Adrenal gland (tissue), 12 donors: ENCODE results near the gene CPA5. TPM values are rescaled to one million over a fixed set of nuclear protein-coding genes. Genes with fewer than 3 reads are reported as not detected.

Source experiments
- DNase-seq, 7 donors: peaks; one replicate each; pipeline ENCODE4 v3.0.0-alpha.2; 2019 to 2020
- H3K27ac ChIP-seq, 5 donors: fragments of 200-600 bp; sonication (generic) in 4 of 5; 1 replicate in 3 of 5; 2 replicates in 2 of 5; pipeline versions ENCODE4 v1.5.1 to v1.8.0; 2016 to 2020; ENCODE audit warnings: mild to moderate bottlenecking in 1 of 5
- H3K27me3 ChIP-seq: fragments of 200-600 bp; 2 replicates; pipeline ENCODE4 v1.8.0; 2021
- H3K36me3 ChIP-seq, 2 donors: fragments of 200-600 bp; replicated peaks in 1 of 2; 1 replicate in 1 of 2; 2 replicates in 1 of 2; pipeline versions ENCODE4 v1.5.1 to v1.8.0; 2018 to 2022
- H3K4me1 ChIP-seq, 2 donors: fragments of 200-600 bp; replicated peaks in 1 of 2; 1 replicate in 1 of 2; 2 replicates in 1 of 2; pipeline versions ENCODE4 v1.5.1 to v1.8.0; 2018 to 2021
- H3K4me3 ChIP-seq, 4 donors: fragments of 200-600 bp; sonication (generic) in 3 of 4; one replicate each; pipeline ENCODE4 v1.5.1; 2016 to 2018
- H3K9me3 ChIP-seq, 3 donors: fragments of 200-600 bp; sonication (generic) in 1 of 3; replicated peaks in 1 of 3; 1 replicate in 2 of 3; 2 replicates in 1 of 3; pipeline versions ENCODE4 v1.5.1 to v1.8.0; 2016 to 2021
- CTCF ChIP-seq, 6 experiments: fragments of 450-650 bp in 4 of 6; fragments of 200-600 bp in 2 of 6; sonication (generic) in 1 of 6; IDR thresholded peaks; 1 replicate in 5 of 6; 2 replicates in 1 of 6; pipeline versions ENCODE4 v1.5.1 to v1.8.0; 2016 to 2021; ENCODE audit warnings: antibody characterized with exemption in 6 of 6, mild to moderate bottlenecking in 2 of 6, moderate library complexity in 1 of 6
- POLR2A ChIP-seq, 2 donors: fragments of 450-650 bp; IDR thresholded peaks; one replicate each; pipeline ENCODE4 v1.6.1; 2017; ENCODE audit warnings: antibody characterized with exemption in 2 of 2, mild to moderate bottlenecking in 2 of 2, moderate library complexity in 1 of 2
- WGBS, 4 donors: extraction: QIAGEN DNeasy Blood & Tissue Kit in 2 of 4; methylation state at CpG; one replicate each; pipeline versions ENCODE4 v1.1.5 to v1.1.7; 2013 to 2017; 5-methylcytosine and 5-hydroxymethylcytosine counted together
- intact Hi-C, 2 donors: fragments of 100-400 bp; cut with DNase I; formaldehyde crosslinking; loops; one replicate each; pipeline versions ENCODE4 v1.14.1 to v1.15.0; 2022 to 2023
- polyA plus RNA-seq, 3 donors: library from polyadenylated mRNA; stranded (reverse); fragments of 200-250 nt in 2 of 3; fragments of 350-450 nt in 1 of 3; fragmentation: Illumina TruSeq in 1 of 3; extraction: RNeasy Lipid Tissue Mini Kit (QIAGEN cat#74804) in 1 of 3; gene quantifications; one replicate each; pipeline ENCODE4 v1.2.3, GENCODE V29; 2013 to 2014
- total RNA-seq, 9 donors: library from RNA; depleted of rRNA in 4 of 9; stranded (reverse); fragments of >200 nt in 4 of 9; fragments of 120-200 nt in 1 of 9; fragmentation: NEBNext Ultra II Directional in 1 of 9; extraction: Animal tissue kit (Norgen Biotek cat#: 25700) in 1 of 9; gene quantifications; one replicate each; pipeline versions ENCODE4 v1.1.0 to v1.2.4, GENCODE V29; 2013 to 2023
- donor health status: healthy with polysubstance abuse.
- donor health status: Bipolar disorder and iron deficiency.
- donor health status: DM: yes; HTN: yes; CAD: no.
- donor health status: DM: no; HTN: no; CAD: no.
- donor health status: DM: no; HTN: no; CAD: no.
- donor health status: DM: yes; HTN: yes; CAD: no.

The CPA5 gene
- total and polyA plus RNA-seq, 12 donors, result 0.24 to 0.65 (median 0.29) TPM; not detected in 8

GRCh38 chr7:130303127-130303526 lies 41.5 kb upstream of the CPA5 start:
- Histone ChIP-seq H3K9me3 (no peaks in the 10 kb centered on the region), H3K36me3 (no peaks in the 10 kb centered on the region), H3K4me3 (no peak overlapping the region), H3K27ac (no peak overlapping the region), H3K4me1 (no peaks in the 10 kb centered on the region), H3K27me3 (no peaks in the 10 kb centered on the region)
- TF ChIP-seq CTCF (IDR thresholded peaks at IDR 0.05) (no peak), POLR2A (IDR thresholded peaks at IDR 0.05) (no peak)
- no peak for DNase-seq
- 57 to 68% (median 62%) methylated on average over 2 of the region's 2 CpGs for WGBS, 4 donors
- intact Hi-C loops, result no loop called here

- Histone ChIP-seq H3K27ac (no peak overlapping the region), H3K4me3 (no peak overlapping the region), H3K9me3 (no peaks in the 10 kb centered on the region), H3K36me3 (no peaks in the 10 kb centered on the region), H3K4me1 (no peaks in the 10 kb centered on the region), H3K27me3 (no peaks in the 10 kb centered on the region)
- no peak for DNase-seq
- intact Hi-C loops, result no loop called here
- 73 to 78% (median 75%) methylated on average over 5 of the region's 5 CpGs for WGBS, 4 donors
- TF ChIP-seq CTCF (IDR thresholded peaks at IDR 0.05) (no peak), POLR2A (IDR thresholded peaks at IDR 0.05) (no peak)
Measured at GRCh38 chr7:130303551-130303950, 41.1 kb upstream of the CPA5 start.

DNA sequence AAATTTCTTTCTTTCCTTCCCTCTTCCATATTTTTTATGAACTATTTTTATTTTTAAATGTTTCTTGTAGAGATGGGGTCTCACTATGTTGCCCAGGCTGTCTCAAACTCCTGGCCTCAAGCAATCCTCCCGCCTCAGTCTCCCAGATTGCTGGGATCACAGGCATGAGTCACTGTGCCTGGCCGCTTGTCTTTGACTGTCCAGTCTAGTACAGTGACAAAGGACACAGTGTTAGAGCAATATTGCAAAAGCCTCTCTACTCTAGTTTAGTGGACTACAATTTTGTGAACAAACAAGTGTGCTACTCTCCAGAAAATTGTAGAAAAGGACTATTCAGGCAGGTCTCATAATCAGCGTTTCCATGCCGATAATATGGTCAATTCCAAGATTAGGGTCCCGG lies 40.6 kb upstream of the CPA5 start:
- H3K4me3 ChIP-seq, result no peak overlapping the region
- no peaks in the 10 kb centered on the region for H3K4me1 ChIP-seq
- no peaks in the 10 kb centered on the region for H3K36me3 ChIP-seq
- H3K9me3 ChIP-seq, result no peaks in the 10 kb centered on the region
- 88 to 91% (median 91%) methylated on average over 5 of the region's 5 CpGs for WGBS, 4 donors
- TF ChIP-seq CTCF (IDR thresholded peaks at IDR 0.05) (no peak), POLR2A (IDR thresholded peaks at IDR 0.05) (no peak)
- H3K27me3 ChIP-seq, result no peaks in the 10 kb centered on the region
- intact Hi-C loops, result no loop called here
- H3K27ac ChIP-seq, result no peak overlapping the region
- peak in 1 of 7 donors; percentile 21 for DNase-seq

DNA sequence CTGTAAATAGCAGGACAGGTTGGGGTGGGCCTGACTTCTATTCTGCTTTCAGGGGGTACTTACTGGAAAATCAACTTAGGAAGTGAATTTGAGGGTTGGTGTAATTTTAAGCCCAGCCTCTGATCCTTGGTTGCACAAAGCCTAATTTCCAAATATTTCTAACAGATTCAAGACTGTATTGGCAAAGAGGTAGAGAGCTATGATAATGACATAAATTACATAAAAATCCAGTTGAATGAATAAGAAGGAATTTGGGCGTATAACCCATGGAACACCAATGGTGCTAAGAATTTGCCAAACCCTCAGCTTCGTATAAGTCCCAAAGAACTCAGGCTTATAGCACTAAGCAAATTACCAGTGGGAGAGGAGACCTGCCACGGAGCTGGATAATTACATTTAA lies 39.7 kb upstream of the CPA5 start:
- DNase-seq, result no peak
- TF ChIP-seq CTCF (IDR thresholded peaks at IDR 0.05) (no peak), POLR2A (IDR thresholded peaks at IDR 0.05) (no peak)
- H3K9me3 ChIP-seq, result no peaks in the 10 kb centered on the region
- H3K4me1 ChIP-seq, result no peaks in the 10 kb centered on the region
- no peaks in the 10 kb centered on the region for H3K27me3 ChIP-seq
- H3K36me3 ChIP-seq, result no peaks in the 10 kb centered on the region
- H3K4me3 ChIP-seq, result no peak overlapping the region
- WGBS, 4 donors, result 88 to 93% (median 90%) methylated on average over 3 of the region's 3 CpGs
- intact Hi-C loops, result no loop called here
- H3K27ac ChIP-seq, result peak overlapping the region in 1 of 5 donors; percentile 19
